Measurements from ENCODE around the gene DAB2IP. TPM values are rescaled to one million over a fixed set of nuclear protein-coding genes. Genes with fewer than 3 reads are reported as not detected.

Gene DAB2IP
- polyA plus RNA-seq, 1 donor (not counting 4 experiments of a cell fraction or from before 2014, with no cell fraction given), result 28.6 TPM

GRCh38 chr9:121692606-121693387 is 41.4 kb downstream of the DAB2IP start:
- Histone ChIP-seq H2AFZ (ENCODE audit: control insufficient read depth, low read length) (no peak overlapping the region), H3K9ac (ENCODE audit: control insufficient read depth, extremely low read depth, insufficient read depth, low read length) (no peak overlapping the region), H4K20me1 (ENCODE audit: control insufficient read depth, extremely low read depth, insufficient read depth, low read length) (no peaks in the 10 kb centered on the region), H3K27me3 (ENCODE audit: control insufficient read depth, extremely low read depth, insufficient read depth, low read length) (no peaks in the 10 kb centered on the region), H3K36me3 (ENCODE audit: control insufficient read depth in 2 of 2, extremely low read depth in 1 of 2, insufficient read depth in 2 of 2, low read length in 2 of 2) (no peaks in the 10 kb centered on the region), H3K79me2 (ENCODE audit: control insufficient read depth, insufficient read depth, low read length) (no peaks in the 10 kb centered on the region), H3K9me3 (ENCODE audit: control insufficient read depth, low read depth, low read length) (no peaks in the 10 kb centered on the region), H3K9me1 (ENCODE audit: control insufficient read depth, extremely low read depth, insufficient read depth, low read length) (no peaks in the 10 kb centered on the region), H3K4me3 (ENCODE audit: control insufficient read depth in 2 of 3, extremely low read depth in 1 of 3, insufficient read depth in 2 of 3, low read depth in 1 of 3, low read length in 3 of 3) (no peak overlapping the region), H3K4me1 (ENCODE audit: control insufficient read depth, extremely low read depth, insufficient read depth, low read length) (peaks cover 3% of the 10 kb centered on the region), H3K27ac (ENCODE audit: control insufficient read depth, insufficient read depth, low read length) (no peak overlapping the region), H3K4me2 (ENCODE audit: control insufficient read depth, extremely low read depth, insufficient read depth, low read depth, low read length) (no peak overlapping the region)
- TF ChIP-seq EZH2 (IDR thresholded peaks at IDR 0.05; ENCODE audit: low read length) (no peak), CTCF (optimal IDR thresholded peaks at IDR 0.05 in 1 of 3, IDR thresholded peaks at IDR 0.05 in 1 of 3, conservative IDR thresholded peaks at IDR 0.05 in 1 of 3; ENCODE audit: extremely low read depth in 1 of 3, insufficient read depth in 2 of 3, low read length in 3 of 3) (no peak)
- DNase-seq (ENCODE audit: low read depth, low spot score) (no peak), FAIRE-seq (no peak)
- dilution Hi-C loops (cut with MboI; ENCODE audit: extremely low pct_ligation_motif_present, low sequenced_read_pairs), result no loop called here

GRCh38 chr9:121693388-121693670 is 41.9 kb downstream of the DAB2IP start:
- H3K9ac ChIP-seq (ENCODE audit: control insufficient read depth, extremely low read depth, insufficient read depth, low read length), result no peak overlapping the region
- dilution Hi-C loops (cut with MboI; ENCODE audit: extremely low pct_ligation_motif_present, low sequenced_read_pairs), result no loop called here
- FAIRE-seq, result no peak

More at GRCh38 chr9:121693388-121693670, 41.9 kb downstream of the DAB2IP start:
- H3K36me3 ChIP-seq (ENCODE audit: control insufficient read depth in 2 of 2, extremely low read depth in 1 of 2, insufficient read depth in 2 of 2, low read length in 2 of 2), result no peaks in the 10 kb centered on the region
- H3K4me1 ChIP-seq (ENCODE audit: control insufficient read depth, extremely low read depth, insufficient read depth, low read length), result peaks cover 3% of the 10 kb centered on the region
- H4K20me1 ChIP-seq (ENCODE audit: control insufficient read depth, extremely low read depth, insufficient read depth, low read length), result no peaks in the 10 kb centered on the region
- DNase-seq (ENCODE audit: low read depth, low spot score), result no peak
- no peak overlapping the region for H3K4me3 ChIP-seq (ENCODE audit: control insufficient read depth in 2 of 3, extremely low read depth in 1 of 3, insufficient read depth in 2 of 3, low read depth in 1 of 3, low read length in 3 of 3)
- no peaks in the 10 kb centered on the region for H3K9me1 ChIP-seq (ENCODE audit: control insufficient read depth, extremely low read depth, insufficient read depth, low read length)
- no peak overlapping the region for H2AFZ ChIP-seq (ENCODE audit: control insufficient read depth, low read length)
- no peaks in the 10 kb centered on the region for H3K9me3 ChIP-seq (ENCODE audit: control insufficient read depth, low read depth, low read length)
- H3K79me2 ChIP-seq (ENCODE audit: control insufficient read depth, insufficient read depth, low read length), result no peaks in the 10 kb centered on the region
- no peak overlapping the region for H3K27ac ChIP-seq (ENCODE audit: control insufficient read depth, insufficient read depth, low read length)
- H3K4me2 ChIP-seq (ENCODE audit: control insufficient read depth, extremely low read depth, insufficient read depth, low read depth, low read length), result no peak overlapping the region
- TF ChIP-seq EZH2 (IDR thresholded peaks at IDR 0.05; ENCODE audit: low read length) (no peak), CTCF (optimal IDR thresholded peaks at IDR 0.05 in 1 of 3, IDR thresholded peaks at IDR 0.05 in 1 of 3, conservative IDR thresholded peaks at IDR 0.05 in 1 of 3; ENCODE audit: extremely low read depth in 1 of 3, insufficient read depth in 2 of 3, low read length in 3 of 3) (no peak)
- H3K27me3 ChIP-seq (ENCODE audit: control insufficient read depth, extremely low read depth, insufficient read depth, low read length), result no peaks in the 10 kb centered on the region
